ENCODE results near the gene CPNE9. TPM values are rescaled to one million over a fixed set of nuclear protein-coding genes. Genes with fewer than 3 reads are reported as not detected.

The CPNE9 gene
- total RNA-seq, 1 donor from 2014 or later = not detected

GRCh38 chr3:9776896-9777693 lies 73.5 kb downstream of the CPNE9 start:
- Histone ChIP-seq H3K4me1 (no peaks in the 10 kb centered on the region), H3K27ac (no peak overlapping the region), H3K36me3 (no peaks in the 10 kb centered on the region), H3K9ac (no peak overlapping the region), H3K79me2 (ENCODE audit: low read depth) (no peaks in the 10 kb centered on the region), H3K4me3 (no peak overlapping the region), H3K27me3 (no peaks in the 10 kb centered on the region), H3K9me3 (ENCODE audit: low read depth) (no peaks in the 10 kb centered on the region), H3F3A (ENCODE audit: low read depth) (peaks cover 4% of the 10 kb centered on the region), H2AFZ (replicated peaks) (no peak overlapping the region), H4K20me1 (ENCODE audit: low read depth) (no peaks in the 10 kb centered on the region), H3K4me2 (no peak overlapping the region)
- no peak for TF ChIP-seq EZH2phosphoT487 (IDR thresholded peaks at IDR 0.05)
- TF ChIP-seq CTCF (IDR thresholded peaks at IDR 0.05) = no peak
- no peak for TF ChIP-seq EZH2 (IDR thresholded peaks at IDR 0.05)
- Mint-ChIP-seq H3K27me3 (ENCODE audit: insufficient read depth, low read depth) (no peaks in the 10 kb centered on the region), H3K9me3 (no peaks in the 10 kb centered on the region), H3K36me3 (peaks cover 3% of the 10 kb centered on the region), H3K4me1 (no peaks in the 10 kb centered on the region), H3K4me3 (no peak overlapping the region), H3K27ac (no peak overlapping the region)
- no peak for DNase-seq (ENCODE audit: low spot score)

DNA sequence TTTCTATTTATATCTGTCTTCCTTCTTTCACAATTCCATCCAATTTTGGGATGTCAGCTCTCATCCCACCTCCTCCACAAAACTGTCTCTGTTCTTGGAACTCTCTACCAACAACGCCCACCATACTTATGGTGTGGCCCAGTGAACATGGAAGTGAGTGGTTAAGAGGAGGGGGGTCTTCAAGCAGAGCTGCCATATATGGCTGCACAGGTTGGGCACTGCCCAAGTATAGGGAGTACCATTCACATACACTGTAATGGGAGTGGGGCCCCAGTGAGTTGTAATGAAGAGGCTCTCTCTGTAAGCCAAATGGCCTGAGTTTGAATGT lies 74.0 kb downstream of the CPNE9 start:
- no peak overlapping the region for H2AFZ ChIP-seq (replicated peaks)
- H3K4me1 Mint-ChIP-seq = no peaks in the 10 kb centered on the region
- peaks cover under 1% of the 10 kb centered on the region for H3F3A ChIP-seq (ENCODE audit: low read depth)
- no peak for DNase-seq (ENCODE audit: low spot score)
- H3K27ac Mint-ChIP-seq = no peak overlapping the region
- no peaks in the 10 kb centered on the region for H3K27me3 ChIP-seq
- H3K27ac ChIP-seq = no peak overlapping the region
- no peak overlapping the region for H3K4me2 ChIP-seq
- TF ChIP-seq EZH2 (IDR thresholded peaks at IDR 0.05) = no peak
- no peak for TF ChIP-seq EZH2phosphoT487 (IDR thresholded peaks at IDR 0.05)
- no peak for TF ChIP-seq CTCF (IDR thresholded peaks at IDR 0.05)
- no peaks in the 10 kb centered on the region for H3K9me3 Mint-ChIP-seq
- H3K36me3 Mint-ChIP-seq = peaks cover 7% of the 10 kb centered on the region
- no peak overlapping the region for H3K4me3 ChIP-seq
- H3K9me3 ChIP-seq (ENCODE audit: low read depth) = no peaks in the 10 kb centered on the region
- no peaks in the 10 kb centered on the region for H3K27me3 Mint-ChIP-seq (ENCODE audit: insufficient read depth, low read depth)
- H3K9ac ChIP-seq = no peak overlapping the region
- H3K4me1 ChIP-seq = no peaks in the 10 kb centered on the region
- no peak overlapping the region for H3K4me3 Mint-ChIP-seq
- no peaks in the 10 kb centered on the region for H4K20me1 ChIP-seq (ENCODE audit: low read depth)
- no peaks in the 10 kb centered on the region for H3K79me2 ChIP-seq (ENCODE audit: low read depth)
- peaks cover under 1% of the 10 kb centered on the region for H3K36me3 ChIP-seq

GRCh38 chr3:9778143-9779074 lies 74.8 kb downstream of the CPNE9 start:
- no peaks in the 10 kb centered on the region for H3K27me3 ChIP-seq
- H3K4me2 ChIP-seq = no peak overlapping the region
- no peak for DNase-seq (ENCODE audit: low spot score)

More at GRCh38 chr3:9778143-9779074, 74.8 kb downstream of the CPNE9 start:
- no peak for TF ChIP-seq EZH2 (IDR thresholded peaks at IDR 0.05)
- no peak for TF ChIP-seq EZH2phosphoT487 (IDR thresholded peaks at IDR 0.05)
- no peak for TF ChIP-seq CTCF (IDR thresholded peaks at IDR 0.05)
- Histone ChIP-seq H3K4me3 (no peak overlapping the region), H3K27ac (no peak overlapping the region), H3K4me1 (no peaks in the 10 kb centered on the region), H3K36me3 (peaks cover 6% of the 10 kb centered on the region), H3F3A (ENCODE audit: low read depth) (peaks cover 4% of the 10 kb centered on the region), H2AFZ (replicated peaks) (no peak overlapping the region), H4K20me1 (ENCODE audit: low read depth) (no peaks in the 10 kb centered on the region), H3K79me2 (ENCODE audit: low read depth) (no peaks in the 10 kb centered on the region), H3K9me3 (ENCODE audit: low read depth) (no peaks in the 10 kb centered on the region), H3K9ac (no peak overlapping the region)
- Mint-ChIP-seq H3K9me3 (no peaks in the 10 kb centered on the region), H3K27me3 (ENCODE audit: insufficient read depth, low read depth) (no peaks in the 10 kb centered on the region), H3K4me1 (no peaks in the 10 kb centered on the region), H3K27ac (peak overlapping the region; percentile 72), H3K4me3 (no peak overlapping the region), H3K36me3 (peaks cover 10% of the 10 kb centered on the region)

All from neural progenitor cell (in vitro differentiated cells).